HG02840 (cell line): Measurements from ENCODE around the gene COL18A1.

Experiments used
- ATAC-seq: cut with Tn5 transposase; IDR thresholded peaks from one replicate; pipeline ENCODE4 v1.9.1; 2021; ENCODE audit warnings: mild to moderate bottlenecking, moderate library complexity, moderate number of reproducible peaks; ENCODE audit not compliant: unreplicated experiment, low FRiP score

The COL18A1 gene

GRCh38 chr21:45449658-45450422 is 44.9 kb downstream of the COL18A1 start:
- no peak for ATAC-seq

- ATAC-seq, result no peak
Measured at GRCh38 chr21:45450423-45451090, 45.6 kb downstream of the COL18A1 start.

- ATAC-seq, result no peak
Measured at GRCh38 chr21:45451091-45451740, 46.3 kb downstream of the COL18A1 start.

- ATAC-seq, result no peak
Measured at GRCh38 chr21:45451771-45452182, 46.8 kb downstream of the COL18A1 start.

GRCh38 chr21:45452696-45453307 is 47.8 kb downstream of the COL18A1 start:
- no peak for ATAC-seq

GRCh38 chr21:45453308-45453950 is 48.5 kb downstream of the COL18A1 start:
- ATAC-seq, result no peak

GRCh38 chr21:45454060-45454925 is 49.3 kb downstream of the COL18A1 start:
- ATAC-seq, result no peak

GRCh38 chr21:45454926-45455673 is 50.1 kb downstream of the COL18A1 start:
- no peak for ATAC-seq

- no peak for ATAC-seq
Measured at GRCh38 chr21:45455674-45456583, 51.0 kb downstream of the COL18A1 start.

- ATAC-seq, result no peak
Measured at GRCh38 chr21:45456584-45457160, 51.7 kb downstream of the COL18A1 start.

- no peak for ATAC-seq
Measured at GRCh38 chr21:45457161-45457831, 52.3 kb downstream of the COL18A1 start.

GRCh38 chr21:45457832-45458172 is 52.8 kb downstream of the COL18A1 start:
- no peak for ATAC-seq

GRCh38 chr21:45458281-45459170 is 53.6 kb downstream of the COL18A1 start:
- ATAC-seq, result no peak

- ATAC-seq, result no peak
Measured at GRCh38 chr21:45459171-45460010, 54.4 kb downstream of the COL18A1 start.

GRCh38 chr21:45460011-45460565 is 55.1 kb downstream of the COL18A1 start:
- ATAC-seq, result no peak
